NCI-H1436 treated with DMSO at 0.1 percent for 48 hours (cell line): ENCODE data around the gene SCAF1.

Experiments
- DNase-seq: peaks from one replicate; lab custom pipeline; 2025; lab: John Stamatoyannopoulos, UW

SCAF1 gene

GRCh38 chr19:49646586-49646985 is 4.6 kb downstream of the SCAF1 start:
- no peak for DNase-seq

- no peak for DNase-seq
Measured at GRCh38 chr19:49651029-49651819, 9.2 kb downstream of the SCAF1 start.

GRCh38 chr19:49651820-49652550 is 10.0 kb downstream of the SCAF1 start:
- DNase-seq = no peak

DNA sequence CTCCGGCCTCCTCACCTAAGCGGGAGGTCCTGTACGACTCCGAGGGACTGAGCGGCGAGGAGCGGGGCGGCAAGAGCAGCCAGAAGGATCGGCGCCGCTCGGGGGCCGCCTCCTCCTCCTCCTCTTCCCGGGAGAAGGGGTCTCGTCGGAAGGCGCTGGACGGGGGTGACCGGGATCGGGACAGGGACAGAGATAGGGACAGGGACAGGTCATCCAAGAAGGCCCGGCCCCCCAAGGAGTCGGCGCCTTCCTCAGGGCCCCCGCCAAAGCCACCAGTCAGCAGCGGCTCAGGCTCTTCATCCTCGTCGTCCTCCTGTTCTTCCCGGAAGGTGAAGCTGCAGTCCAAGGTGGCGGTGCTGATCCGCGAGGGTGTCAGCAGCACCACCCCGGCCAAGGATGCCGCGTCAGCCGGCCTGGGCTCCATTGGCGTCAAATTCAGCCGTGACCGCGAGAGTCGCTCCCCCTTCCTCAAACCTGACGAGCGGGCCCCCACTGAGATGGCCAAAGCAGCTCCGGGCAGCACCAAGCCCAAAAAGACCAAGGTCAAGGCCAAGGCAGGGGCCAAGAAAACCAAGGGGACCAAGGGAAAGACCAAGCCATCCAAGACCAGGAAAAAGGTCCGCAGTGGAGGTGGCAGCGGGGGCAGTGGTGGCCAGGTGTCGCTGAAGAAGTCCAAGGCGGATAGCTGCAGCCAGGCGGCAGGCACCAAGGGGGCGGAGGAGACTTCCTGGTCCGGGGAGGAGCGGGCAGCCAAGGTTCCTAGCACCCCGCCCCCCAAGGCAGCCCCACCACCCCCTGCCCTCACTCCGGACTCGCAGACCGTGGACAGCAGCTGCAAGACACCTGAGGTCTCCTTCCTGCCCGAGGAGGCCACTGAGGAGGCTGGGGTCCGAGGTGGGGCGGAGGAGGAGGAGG is 10.8 kb downstream of the SCAF1 start:
- DNase-seq = no peak

- no peak for DNase-seq
Measured at GRCh38 chr19:49653466-49653806, 11.4 kb downstream of the SCAF1 start.

GRCh38 chr19:49654581-49654980 is 12.6 kb downstream of the SCAF1 start:
- no peak for DNase-seq

DNA sequence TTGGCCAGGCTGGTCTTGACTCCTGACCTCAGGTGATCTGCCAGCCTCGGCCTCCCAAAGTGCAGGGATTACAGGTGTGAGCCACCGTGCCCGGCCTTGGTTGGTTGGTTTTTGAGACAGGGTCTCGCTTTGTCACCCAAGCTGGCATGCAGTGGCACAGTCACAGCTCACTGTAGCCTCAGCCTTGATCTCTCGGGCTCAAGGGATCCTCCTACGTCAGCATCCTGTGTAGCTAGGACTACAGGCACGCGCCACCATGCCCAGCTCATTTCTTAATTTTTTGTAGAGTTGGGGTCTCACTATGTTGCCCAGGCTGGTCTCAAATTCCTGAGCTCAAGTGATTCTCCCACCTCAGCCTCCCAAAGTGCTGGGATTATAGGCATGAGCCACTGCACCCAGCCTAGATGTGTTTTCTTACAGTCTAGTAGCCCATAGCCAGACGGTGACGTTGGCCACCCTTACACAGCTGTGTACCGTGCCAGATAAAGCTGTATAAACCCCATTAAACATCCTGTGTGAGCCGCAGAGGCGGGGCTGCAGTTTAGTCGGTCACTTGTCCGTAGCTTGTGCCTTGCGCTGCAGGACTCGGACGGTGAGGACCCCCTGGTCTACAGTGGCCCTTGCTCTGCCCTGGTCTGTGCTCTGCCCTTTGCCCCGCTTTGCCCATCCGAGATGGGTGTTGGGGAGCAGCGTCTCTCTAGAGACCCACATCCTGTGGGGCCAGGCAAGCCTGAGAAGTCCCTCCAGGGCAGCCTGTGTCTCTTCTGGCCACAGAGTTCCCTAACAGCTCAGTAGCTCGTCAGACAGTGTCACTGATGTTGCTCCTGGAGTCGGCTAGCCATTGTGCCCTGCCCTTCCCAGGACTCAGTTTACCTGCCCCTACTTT is 13.8 kb downstream of the SCAF1 start:
- DNase-seq = no peak

GRCh38 chr19:49656456-49657109 is 14.6 kb downstream of the SCAF1 start:
- no peak for DNase-seq

DNA sequence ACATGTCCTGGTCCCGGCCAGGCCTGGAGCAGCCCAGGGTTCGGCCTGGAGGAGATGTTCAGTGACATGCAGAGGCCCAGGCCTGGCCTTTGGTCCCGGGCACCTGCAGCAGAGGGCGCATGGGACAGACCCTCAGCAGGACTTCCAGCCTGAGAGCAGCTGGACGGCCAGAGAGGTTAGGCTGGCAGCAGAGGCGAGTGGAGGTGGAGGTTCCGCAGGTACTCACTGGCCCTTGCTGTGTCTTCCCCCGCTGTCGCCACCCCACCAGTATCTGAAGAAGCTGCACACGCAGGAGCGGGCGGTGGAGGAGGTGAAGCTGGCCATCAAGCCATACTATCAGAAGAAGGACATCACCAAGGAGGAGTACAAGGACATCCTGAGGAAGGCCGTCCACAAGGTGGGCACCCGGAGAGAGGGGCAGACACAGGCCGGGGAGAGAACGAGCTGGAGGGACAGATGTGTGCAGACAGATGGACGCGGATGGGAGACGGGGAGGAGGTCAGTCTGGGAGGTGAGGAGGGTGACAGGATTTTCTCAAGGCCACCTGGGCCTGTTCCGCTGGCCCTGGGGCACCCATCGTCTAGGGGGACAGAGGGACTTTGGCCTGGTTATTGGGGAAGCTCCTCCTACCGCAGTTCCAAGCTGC is 15.6 kb downstream of the SCAF1 start:
- no peak for DNase-seq

DNA sequence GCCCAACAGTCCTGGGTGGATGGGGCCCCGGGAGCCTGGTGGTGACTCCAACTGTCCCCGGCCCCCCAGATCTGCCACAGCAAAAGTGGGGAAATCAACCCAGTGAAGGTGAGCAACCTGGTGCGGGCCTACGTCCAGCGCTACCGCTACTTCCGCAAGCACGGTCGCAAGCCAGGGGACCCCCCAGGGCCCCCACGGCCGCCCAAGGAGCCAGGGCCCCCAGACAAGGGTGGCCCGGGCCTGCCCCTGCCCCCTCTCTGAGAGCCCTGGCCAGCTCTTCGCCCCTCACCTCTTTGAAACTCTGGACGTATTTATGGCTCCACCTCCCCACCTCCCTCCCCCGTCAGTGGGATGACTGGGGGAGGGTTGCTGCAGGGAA is 16.1 kb downstream of the SCAF1 start:
- no peak for DNase-seq

- no peak for DNase-seq
Measured at GRCh38 chr19:49658566-49659442, 16.8 kb downstream of the SCAF1 start.

DNA sequence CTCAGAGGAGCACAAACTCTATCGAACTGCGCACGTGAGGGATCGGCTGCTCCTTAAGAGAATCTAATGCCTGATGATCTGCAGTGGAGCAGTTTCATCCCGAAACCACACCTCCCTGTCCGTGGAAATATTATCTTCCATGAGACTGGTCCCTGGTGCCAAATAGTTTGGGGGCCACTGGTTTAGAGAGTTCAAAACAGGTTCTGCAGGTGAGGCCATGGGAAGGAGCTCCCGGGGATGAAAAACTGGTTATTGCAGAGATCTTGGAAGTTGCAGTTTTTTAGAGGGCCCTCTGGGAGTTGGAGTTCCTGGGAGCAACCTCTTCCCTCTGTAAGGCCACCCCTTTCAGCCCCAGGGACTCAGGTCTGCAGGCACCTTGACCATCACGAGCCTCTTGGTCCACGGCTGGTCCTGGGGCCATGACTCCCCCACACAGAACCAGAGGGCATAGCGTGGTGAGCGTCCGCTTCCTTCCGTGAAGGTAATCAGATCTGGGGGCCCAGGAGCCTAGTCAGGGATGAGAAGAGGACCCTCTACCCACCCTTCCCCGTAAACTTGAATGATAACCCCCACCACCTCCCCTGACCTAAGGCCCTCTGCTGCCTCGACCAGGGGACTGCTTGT is 18.4 kb downstream of the SCAF1 start:
- no peak for DNase-seq

DNA sequence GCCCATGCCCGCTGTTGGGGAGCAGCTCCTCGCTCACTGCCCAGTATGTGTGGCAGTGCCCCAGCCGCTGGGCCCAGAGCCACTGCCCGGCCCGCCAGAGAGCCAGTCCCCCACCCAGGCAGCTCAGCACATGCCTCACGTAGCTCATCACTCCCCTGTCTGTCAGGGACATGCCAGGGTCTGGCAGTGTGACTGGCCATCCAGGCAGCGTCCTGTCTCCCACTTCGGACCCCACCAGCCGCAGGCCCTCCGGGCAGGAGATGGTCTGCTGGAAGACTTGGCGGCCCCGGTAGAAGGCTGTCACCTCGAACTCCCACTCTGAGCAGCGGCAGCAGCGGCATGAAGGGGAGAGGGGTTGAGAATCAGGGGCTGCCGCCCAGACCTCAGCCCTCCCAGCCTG is 20.0 kb downstream of the SCAF1 start:
- no peak for DNase-seq

DNA sequence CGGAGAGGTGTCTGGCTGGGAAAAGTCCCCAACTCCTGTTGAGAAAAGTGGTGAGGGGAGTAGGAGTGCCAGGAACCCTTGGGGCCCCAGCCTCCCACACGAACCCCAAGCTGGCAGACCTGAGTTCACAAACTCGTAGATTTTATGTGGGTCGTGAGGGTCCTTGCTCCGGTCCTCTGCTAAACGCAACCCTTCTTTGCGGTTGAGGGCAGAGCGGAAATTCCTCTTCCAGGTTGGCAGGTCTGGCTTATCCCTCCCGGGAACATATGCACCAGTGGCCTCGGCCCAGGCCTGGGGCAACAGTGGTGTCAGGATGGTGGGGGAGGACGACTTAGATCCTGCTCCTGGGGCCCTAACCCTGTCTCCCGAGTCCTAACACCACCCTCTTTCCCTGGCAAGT is 21.2 kb downstream of the SCAF1 start:
- no peak for DNase-seq

DNA sequence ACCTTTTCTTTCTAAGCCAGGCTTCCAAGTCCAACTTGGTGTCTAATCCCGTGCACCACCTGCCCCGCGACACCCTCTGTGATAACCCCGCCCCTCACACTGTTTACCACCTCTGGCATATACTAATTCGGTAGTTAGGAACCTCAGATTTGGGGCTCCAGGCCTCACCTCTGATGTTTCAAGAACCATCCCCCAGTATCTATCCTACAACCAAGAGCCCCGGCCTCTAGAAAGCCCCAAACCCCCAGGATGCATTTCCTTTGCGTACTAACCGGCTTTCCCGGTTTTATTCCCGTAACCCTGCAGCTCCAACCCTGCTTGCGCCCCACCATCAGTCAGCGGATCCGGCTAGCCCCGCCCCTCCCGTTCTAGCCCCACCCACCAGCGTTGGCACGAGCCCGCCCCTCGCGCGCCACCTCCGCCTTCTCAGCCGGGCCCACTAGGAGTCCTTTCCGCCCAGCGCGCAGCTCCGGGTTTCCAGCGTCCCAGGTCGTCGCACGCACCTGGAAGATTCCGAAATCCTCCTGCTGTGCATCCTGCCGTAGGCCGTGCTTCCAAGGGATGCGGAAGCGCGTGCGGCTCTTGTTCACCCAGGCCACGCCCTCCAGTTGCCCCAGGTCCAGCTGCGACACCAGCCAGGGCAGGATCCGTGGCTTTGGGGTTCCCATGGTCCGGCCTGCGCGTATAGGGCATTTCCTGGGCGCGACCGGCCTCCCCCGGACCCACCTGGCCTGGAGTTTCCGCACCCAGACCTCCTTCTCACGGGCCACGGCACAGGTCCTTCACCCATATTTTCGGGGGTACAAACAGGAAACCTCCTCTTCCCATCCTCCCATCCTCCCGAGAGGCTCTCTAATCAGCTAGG is 22.4 kb downstream of the SCAF1 start:
- DNase-seq = no peak

GRCh38 chr19:49665036-49665350 is 23.0 kb downstream of the SCAF1 start:
- DNase-seq = no peak

GRCh38 chr19:49665351-49666119 is 23.5 kb downstream of the SCAF1 start, which contains the start of the genes BCL2L12 and IRF3:
BCL2L12 (plus strand) TSS chr19:49665933; CDS start chr19:49666693, 760 bp downstream.
IRF3 (minus strand) TSS chr19:49665857; CDS start chr19:49664838, 1,019 bp downstream.
- no peak for DNase-seq
